Esophagus squamous epithelium (tissue), 5 donors: Measurements from ENCODE around the gene SZRD1. TPM values are rescaled to one million over a fixed set of nuclear protein-coding genes. Genes with fewer than 3 reads are reported as not detected.
A peak's percentile ranks its signal among the peaks of the same experiment; 100 is the strongest.

Experiments used
- DNase-seq: peaks from one replicate; lab custom pipeline; 2025; lab: John Stamatoyannopoulos, UW
- H3K27ac ChIP-seq, 4 donors: fragments of 200-600 bp; sonication (generic); one replicate each; pipeline ENCODE4 v1.5.1; 2016 to 2019; ENCODE audit warnings: mild to moderate bottlenecking in 1 of 4
- H3K27me3 ChIP-seq, 4 donors: fragments of 200-600 bp; sonication (generic); 1 replicate in 3 of 4; 2 replicates in 1 of 4; pipeline versions ENCODE4 v1.5.1 to v1.6.0; 2017 to 2021; ENCODE audit warnings: antibody characterized with exemption in 1 of 4
- H3K36me3 ChIP-seq, 3 donors: fragments of 200-600 bp; sonication (generic); one replicate each; pipeline ENCODE4 v1.5.1; 2016 to 2019
- H3K4me1 ChIP-seq, 3 donors: fragments of 200-600 bp; sonication (generic); one replicate each; pipeline ENCODE4 v1.5.1; 2017 to 2019
- H3K4me3 ChIP-seq, 4 donors: fragments of 200-600 bp; sonication (generic); 1 replicate in 3 of 4; 2 replicates in 1 of 4; pipeline ENCODE4 v1.5.1; 2016 to 2019; ENCODE audit warnings: mild to moderate bottlenecking in 2 of 4, moderate library complexity in 1 of 4
- H3K9me3 ChIP-seq, 3 donors: fragments of 200-600 bp; sonication (generic); one replicate each; pipeline ENCODE4 v1.5.1; 2016 to 2019
- CTCF ChIP-seq, 6 experiments: fragments of 450-650 bp in 4 of 6; fragments of 200-600 bp in 2 of 6; sonication (generic) in 2 of 6; IDR thresholded peaks; one replicate each; pipeline ENCODE4 v1.5.1; 2016 to 2019; ENCODE audit warnings: antibody characterized with exemption in 6 of 6, mild to moderate bottlenecking in 4 of 6, moderate library complexity in 4 of 6
- POLR2A ChIP-seq, 4 donors: fragments of 450-650 bp; IDR thresholded peaks; one replicate each; pipeline ENCODE4 v1.6.1; 2017; ENCODE audit warnings: antibody characterized with exemption in 4 of 4, mild to moderate bottlenecking in 4 of 4, moderate library complexity in 3 of 4
- WGBS, 2 donors: methylation state at CpG; one replicate each; pipeline ENCODE4 v1.1.5; 2018; 5-methylcytosine and 5-hydroxymethylcytosine counted together
- intact Hi-C: fragments of 100-400 bp; cut with DNase I; formaldehyde crosslinking; loops from one replicate; pipeline ENCODE4 v1.15.0; 2022
- total RNA-seq, 4 donors: library from RNA; depleted of rRNA; stranded (reverse); fragments of >200 nt; gene quantifications; one replicate each; pipeline ENCODE4 v1.1.0, GENCODE V29; 2016
- donor health status: DM: yes; HTN: yes; CAD: no.

Gene SZRD1
- total RNA-seq, 4 donors from 2014 or later: 51.7 to 65.0 (median 58.5) TPM

DNA sequence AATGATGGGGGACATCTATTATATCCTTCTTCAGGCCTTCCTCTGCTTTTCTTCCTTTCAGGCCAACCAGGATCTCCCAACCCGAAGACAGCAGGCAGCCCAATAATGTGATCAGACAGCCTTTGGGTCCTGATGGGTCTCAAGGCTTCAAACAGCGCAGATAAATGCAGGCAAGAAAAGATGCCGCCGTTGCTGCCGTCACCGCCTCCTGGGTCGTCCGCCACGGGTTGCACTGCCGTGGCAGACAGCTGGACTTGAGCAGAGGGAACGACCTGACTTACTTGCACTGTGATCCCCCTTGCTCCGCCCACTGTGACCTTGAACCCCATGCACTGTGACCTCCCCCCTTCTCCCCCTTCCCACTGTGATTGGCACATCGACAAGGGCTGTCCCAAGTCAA lies 27.9 kb downstream of the SZRD1 start:
- 92 to 93% methylated on average over 12 of the region's 13 CpGs for WGBS, 2 donors
- no peak for TF ChIP-seq CTCF (IDR thresholded peaks at IDR 0.05)
- TF ChIP-seq POLR2A (IDR thresholded peaks at IDR 0.05): no peak

DNA sequence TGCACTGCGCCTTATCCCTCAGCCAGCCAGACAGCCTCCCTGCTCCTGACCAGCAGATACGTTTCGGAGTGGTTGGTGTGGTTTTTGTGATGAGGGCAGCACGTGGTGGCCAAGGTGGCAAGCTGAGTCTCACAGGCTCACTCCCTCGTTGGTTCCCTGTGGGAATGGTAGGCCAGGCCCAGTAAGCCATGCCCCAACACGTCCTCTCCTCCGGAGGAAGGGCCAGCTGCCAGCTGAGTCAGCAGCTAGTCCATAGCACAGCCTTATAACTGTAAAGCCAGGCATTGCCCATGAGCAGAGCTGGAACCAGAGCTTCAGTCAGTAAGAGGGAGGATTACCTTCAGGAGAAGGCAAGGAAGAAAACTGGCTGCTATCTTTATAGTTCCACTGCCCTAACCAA lies 29.5 kb downstream of the SZRD1 start:
- Histone ChIP-seq H3K27me3 (no peaks in the 10 kb centered on the region), H3K9me3 (no peaks in the 10 kb centered on the region), H3K36me3 (peaks cover 14 to 81% (median 15%) of the 10 kb centered on the region in 3 donors), H3K4me3 (no peak overlapping the region), H3K4me1 (peaks cover 24 to 47% (median 33%) of the 10 kb centered on the region in 3 donors), H3K27ac (peak overlapping the region; percentile 11 to 70 (median 38))
- intact Hi-C loops: no loop called here
- no peak for TF ChIP-seq CTCF (IDR thresholded peaks at IDR 0.05)
- no peak for TF ChIP-seq POLR2A (IDR thresholded peaks at IDR 0.05)
- no peak for DNase-seq
- no CpG with 5 or more reads among the region's 7 CpGs for WGBS, 2 donors

More for the DNA sequence above, 27.9 kb downstream of the SZRD1 start:
- H3K36me3 ChIP-seq: peaks cover 14 to 77% (median 15%) of the 10 kb centered on the region in 3 donors
- intact Hi-C loops: no loop called here
- no peak overlapping the region for H3K27ac ChIP-seq
- peaks cover 25 to 63% (median 36%) of the 10 kb centered on the region in 3 donors for H3K4me1 ChIP-seq
- no peak for DNase-seq
- no peaks in the 10 kb centered on the region for H3K27me3 ChIP-seq
- no peaks in the 10 kb centered on the region for H3K9me3 ChIP-seq
- H3K4me3 ChIP-seq: no peak overlapping the region

DNA sequence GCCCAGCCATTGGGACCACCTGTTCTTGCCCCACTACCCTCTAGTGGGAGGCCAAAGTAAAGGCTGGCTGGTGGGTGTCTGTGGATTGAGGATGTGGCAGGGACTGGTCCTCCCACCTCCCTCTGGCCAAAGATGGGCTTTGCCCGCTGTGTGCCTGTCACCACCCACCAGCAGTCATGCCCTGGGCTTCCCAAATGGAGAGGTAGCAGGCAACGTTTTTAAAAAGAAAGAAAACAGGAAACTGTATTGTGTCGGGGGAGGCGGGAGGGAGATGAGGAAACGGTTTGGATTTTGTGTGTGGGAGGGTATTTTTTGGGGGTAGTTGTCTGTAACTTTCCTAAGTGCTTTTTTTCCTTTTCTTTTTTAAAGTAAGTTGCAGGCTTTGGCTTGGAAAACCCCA lies 30.1 kb downstream of the SZRD1 start:
- H3K27ac ChIP-seq: peak overlapping the region; percentile 10 to 35 (median 26)
- no peak overlapping the region for H3K4me3 ChIP-seq
- peaks cover 14 to 80% (median 15%) of the 10 kb centered on the region in 3 donors for H3K36me3 ChIP-seq
- H3K9me3 ChIP-seq: no peaks in the 10 kb centered on the region
- no peak for DNase-seq
- TF ChIP-seq CTCF (IDR thresholded peaks at IDR 0.05) (no peak), POLR2A (IDR thresholded peaks at IDR 0.05) (no peak)
- 38 to 43% methylated on average over 5 of the region's 5 CpGs for WGBS, 2 donors
- no peaks in the 10 kb centered on the region for H3K27me3 ChIP-seq
- intact Hi-C loops: no loop called here
- H3K4me1 ChIP-seq: peaks cover 18 to 42% (median 28%) of the 10 kb centered on the region in 3 donors

DNA sequence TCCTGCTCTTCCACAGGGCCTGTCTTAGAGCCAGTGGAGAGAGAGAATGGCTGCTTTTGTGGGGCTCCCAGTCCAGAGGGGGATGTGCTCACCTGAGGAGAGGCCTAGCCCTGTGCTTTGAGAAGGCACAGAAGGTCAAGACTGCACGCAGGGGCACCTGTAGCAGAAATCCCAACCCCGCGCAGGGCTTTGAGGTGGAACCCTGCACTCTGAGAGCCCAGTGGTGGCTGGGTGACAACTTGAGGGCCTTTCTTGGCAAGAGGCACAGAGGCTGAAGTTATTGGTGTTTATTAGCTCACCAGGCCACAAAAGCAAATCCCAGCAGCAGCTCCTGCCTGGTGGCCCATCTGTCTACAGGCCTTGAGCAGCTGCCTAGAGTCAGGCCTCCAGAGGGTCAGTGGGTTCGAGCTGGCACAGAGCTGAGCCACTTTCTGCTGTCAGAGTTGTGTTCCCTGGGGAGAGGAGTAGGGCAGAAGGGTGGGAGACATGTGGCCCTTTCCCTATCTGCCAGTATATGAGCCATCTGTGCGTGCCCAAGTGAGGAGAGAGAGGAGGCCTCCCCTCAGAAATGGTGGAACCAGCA lies 31.4 kb downstream of the SZRD1 start:
- H3K4me1 ChIP-seq: peaks cover 11 to 28% (median 17%) of the 10 kb centered on the region in 3 donors
- no peaks in the 10 kb centered on the region for H3K27me3 ChIP-seq
- TF ChIP-seq CTCF (IDR thresholded peaks at IDR 0.05) (no peak), POLR2A (IDR thresholded peaks at IDR 0.05) (no peak)
- H3K27ac ChIP-seq: no peak overlapping the region
- no peaks in the 10 kb centered on the region for H3K9me3 ChIP-seq
- no CpG with 5 or more reads among the region's 5 CpGs for WGBS, 2 donors
- H3K36me3 ChIP-seq: peaks cover 12 to 68% (median 14%) of the 10 kb centered on the region in 3 donors
- DNase-seq: no peak
- intact Hi-C loops: no loop called here
- H3K4me3 ChIP-seq: no peak overlapping the region

DNA sequence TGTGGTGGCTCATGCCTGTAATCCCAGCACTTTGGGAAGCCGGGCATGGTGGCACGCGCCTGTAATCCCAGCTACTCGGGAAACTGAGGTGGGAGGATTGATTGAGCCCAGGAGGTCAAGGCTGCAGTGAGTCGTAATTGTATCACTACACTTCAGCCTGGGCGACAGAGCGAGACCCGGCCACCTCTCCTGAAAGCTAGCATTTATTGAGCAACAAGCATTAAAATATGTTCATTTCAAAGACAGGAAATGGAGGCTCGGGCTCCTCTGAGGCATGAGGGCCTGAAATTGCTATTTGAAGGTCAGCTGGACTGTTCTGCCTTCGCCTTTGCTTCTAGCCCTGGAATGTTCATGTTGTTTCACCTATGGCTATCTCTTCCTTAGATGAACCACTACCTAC lies 35.7 kb downstream of the SZRD1 start:
- 69 to 70% methylated on average over 3 to 10 of the region's 10 CpGs for WGBS, 2 donors
- no peak for DNase-seq
- Histone ChIP-seq H3K27ac (no peak overlapping the region), H3K4me3 (no peak overlapping the region), H3K9me3 (no peaks in the 10 kb centered on the region), H3K27me3 (no peaks in the 10 kb centered on the region), H3K36me3 (peaks cover 0 to 26% (median 4%) of the 10 kb centered on the region in 3 donors), H3K4me1 (peaks cover 0 to 13% (median 0%) of the 10 kb centered on the region in 3 donors)
- TF ChIP-seq CTCF (IDR thresholded peaks at IDR 0.05): no peak
- no peak for TF ChIP-seq POLR2A (IDR thresholded peaks at IDR 0.05)
- intact Hi-C loops: no loop called here
